DOHH2 (cell line): Measurements from ENCODE around the gene RANBP10.

Experiments used
- EZH2phosphoT487 ChIP-seq: fragments of 200-600 bp; sonication (generic); IDR thresholded peaks from 2 replicates; pipeline ENCODE4 v1.6.1; 2017; ENCODE audit warnings: borderline replicate concordance, mild to moderate bottlenecking, antibody characterized with exemption, low read length, moderate library complexity, mixed read lengths
- TF ChIP-seq, protein P1 (sequence below): fragments of 200-600 bp; sonication (generic); IDR thresholded peaks from one replicate; pipeline ENCODE4 v1.5.1; 2014; ENCODE audit warnings: antibody characterized with exemption, mild to moderate bottlenecking, low read depth, low read length; ENCODE audit not compliant: poor library complexity, severe bottlenecking

- TF ChIP-seq, protein P1, sequence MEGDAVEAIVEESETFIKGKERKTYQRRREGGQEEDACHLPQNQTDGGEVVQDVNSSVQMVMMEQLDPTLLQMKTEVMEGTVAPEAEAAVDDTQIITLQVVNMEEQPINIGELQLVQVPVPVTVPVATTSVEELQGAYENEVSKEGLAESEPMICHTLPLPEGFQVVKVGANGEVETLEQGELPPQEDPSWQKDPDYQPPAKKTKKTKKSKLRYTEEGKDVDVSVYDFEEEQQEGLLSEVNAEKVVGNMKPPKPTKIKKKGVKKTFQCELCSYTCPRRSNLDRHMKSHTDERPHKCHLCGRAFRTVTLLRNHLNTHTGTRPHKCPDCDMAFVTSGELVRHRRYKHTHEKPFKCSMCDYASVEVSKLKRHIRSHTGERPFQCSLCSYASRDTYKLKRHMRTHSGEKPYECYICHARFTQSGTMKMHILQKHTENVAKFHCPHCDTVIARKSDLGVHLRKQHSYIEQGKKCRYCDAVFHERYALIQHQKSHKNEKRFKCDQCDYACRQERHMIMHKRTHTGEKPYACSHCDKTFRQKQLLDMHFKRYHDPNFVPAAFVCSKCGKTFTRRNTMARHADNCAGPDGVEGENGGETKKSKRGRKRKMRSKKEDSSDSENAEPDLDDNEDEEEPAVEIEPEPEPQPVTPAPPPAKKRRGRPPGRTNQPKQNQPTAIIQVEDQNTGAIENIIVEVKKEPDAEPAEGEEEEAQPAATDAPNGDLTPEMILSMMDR, result no peak
- TF ChIP-seq EZH2phosphoT487, result no peak
These were observed 41.8 kb upstream of the RANBP10 start for GRCh38 chr16:67848118-67848517.
